Cerebellar cortex (tissue), 1 donor: ENCODE results near the gene VGLL4.
"Not testable (repeated sequence)": the region's sequence is repeated elsewhere in the genome, so short reads cannot be mapped to it uniquely, and the experiment has no call there.

Source experiments
- DNase-seq: peaks from one replicate; pipeline ENCODE4 v3.0.0-alpha.2; 2015; ENCODE audit warnings: low spot score

Gene VGLL4

GRCh38 chr3:11583638-11584046 is 60.1 kb downstream of the VGLL4 start:
- no peak for DNase-seq

- no peak for DNase-seq
Observed at GRCh38 chr3:11583235-11583634, 60.5 kb downstream of the VGLL4 start.

- DNase-seq: peak; percentile 80
Observed at GRCh38 chr3:11582191-11582968, 61.3 kb downstream of the VGLL4 start.

- no peak for DNase-seq
Observed at GRCh38 chr3:11581237-11582190, 62.2 kb downstream of the VGLL4 start.

GRCh38 chr3:11580645-11581044 is 63.1 kb downstream of the VGLL4 start:
- DNase-seq: no peak

- DNase-seq: no peak
Observed at GRCh38 chr3:11578169-11578568, 65.5 kb downstream of the VGLL4 start.

GRCh38 chr3:11576453-11576852 is 67.3 kb downstream of the VGLL4 start:
- no peak for DNase-seq

GRCh38 chr3:11575677-11576076 is 68.0 kb downstream of the VGLL4 start:
- DNase-seq: no peak

GRCh38 chr3:11574981-11575669 is 68.6 kb downstream of the VGLL4 start:
- DNase-seq: no peak

GRCh38 chr3:11572660-11573059 is 71.1 kb downstream of the VGLL4 start:
- not testable (repeated sequence) for DNase-seq

GRCh38 chr3:11570789-11571495 is 72.8 kb downstream of the VGLL4 start:
- no peak for DNase-seq

- no peak for DNase-seq
Observed at GRCh38 chr3:11570251-11570650, 73.5 kb downstream of the VGLL4 start.

GRCh38 chr3:11569156-11569741 is 74.5 kb downstream of the VGLL4 start:
- DNase-seq: no peak

- peak; percentile 44 for DNase-seq
Observed at GRCh38 chr3:11568503-11569155, 75.1 kb downstream of the VGLL4 start.

- DNase-seq: no peak
Observed at GRCh38 chr3:11567516-11568467, 75.9 kb downstream of the VGLL4 start.

GRCh38 chr3:11566916-11567315 is 76.8 kb downstream of the VGLL4 start:
- DNase-seq: no peak

- no peak for DNase-seq
Observed at GRCh38 chr3:11566478-11566877, 77.2 kb downstream of the VGLL4 start.

- no peak for DNase-seq
Observed at GRCh38 chr3:11565932-11566331, 77.8 kb downstream of the VGLL4 start.

- no peak for DNase-seq
Observed at GRCh38 chr3:11565492-11565891, 78.2 kb downstream of the VGLL4 start.

GRCh38 chr3:11565072-11565471 is 78.6 kb downstream of the VGLL4 start:
- DNase-seq: no peak
